ENCODE measurements around the gene EPG5.
A peak's percentile ranks its signal among the peaks of the same experiment; 100 is the strongest.

The EPG5 gene

GRCh38 chr18:45913276-45913675, 53.9 kb downstream of the EPG5 start:
- no peak for DNase-seq (ENCODE audit: low read depth)

DNA sequence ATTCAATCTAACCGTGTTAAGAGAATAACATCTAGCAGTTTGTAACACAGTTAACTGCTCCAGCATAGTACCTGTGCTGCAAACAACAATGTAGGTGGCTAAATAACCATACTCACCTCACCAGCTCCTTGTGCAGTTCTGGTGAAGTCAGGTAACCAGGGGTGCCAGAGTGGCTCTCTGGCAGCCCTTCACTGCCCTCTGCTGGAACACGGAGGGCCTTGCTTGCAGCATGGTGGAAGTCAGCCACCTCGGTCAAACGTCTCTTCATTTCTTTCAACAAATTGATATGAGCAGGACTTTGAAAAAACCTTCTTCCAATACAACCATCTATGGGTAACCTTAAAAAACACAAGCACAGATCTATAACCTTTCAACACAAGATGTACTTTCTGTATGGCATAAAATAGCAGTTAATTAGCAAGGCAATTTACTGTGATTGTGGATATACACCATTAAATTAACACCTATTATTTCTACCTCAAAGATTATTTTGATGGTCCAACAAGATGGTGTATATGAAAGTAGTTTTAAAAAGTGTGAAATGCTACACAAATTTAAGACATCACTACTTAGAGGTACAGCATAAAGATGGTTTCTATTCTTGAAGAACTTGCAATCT, 56.6 kb downstream of the EPG5 start:
- DNase-seq (ENCODE audit: low read depth), result no peak

GRCh38 chr18:45901654-45902210, 65.4 kb downstream of the EPG5 start:
- no peak for DNase-seq (ENCODE audit: low read depth)

DNA sequence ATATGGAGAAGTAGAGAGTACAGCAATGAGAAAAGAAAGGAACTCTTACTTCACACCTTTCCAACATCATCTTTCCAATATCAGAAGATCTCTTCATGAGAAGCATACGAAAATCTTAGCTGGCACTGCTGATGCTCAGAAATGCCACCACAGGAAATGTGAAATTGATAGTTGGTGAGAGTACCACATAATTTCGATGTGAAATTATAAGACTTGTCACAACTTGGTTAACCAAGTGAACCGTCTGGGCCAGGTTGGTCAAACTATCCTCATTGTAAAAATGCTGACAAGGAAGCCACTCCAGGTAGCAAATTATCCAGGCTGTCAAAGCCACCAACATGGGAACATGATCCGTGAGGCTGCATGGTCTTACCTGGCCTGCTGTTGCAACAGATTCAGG, 66.5 kb downstream of the EPG5 start:
- no peak for DNase-seq (ENCODE audit: low read depth)

DNA sequence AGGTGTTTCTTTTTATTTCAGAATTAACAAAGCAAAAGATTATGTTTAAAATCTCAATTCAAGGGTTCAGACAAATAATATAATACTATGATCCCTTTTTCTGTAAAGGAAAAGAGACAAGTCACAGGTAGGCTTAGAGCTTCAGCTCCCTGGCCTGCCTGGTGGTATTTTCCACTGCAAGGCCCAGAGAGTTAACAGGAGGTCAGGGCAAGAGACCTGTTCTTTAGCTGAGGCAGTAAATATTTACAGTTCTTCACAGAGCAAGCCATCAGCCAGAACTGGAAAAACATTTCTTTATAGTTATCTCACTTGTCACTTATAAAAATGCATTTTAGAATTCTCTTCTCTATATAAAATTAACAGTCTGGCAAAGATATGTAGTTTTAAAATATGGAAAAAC, 70.1 kb downstream of the EPG5 start:
- DNase-seq (ENCODE audit: low read depth), result no peak

DNA sequence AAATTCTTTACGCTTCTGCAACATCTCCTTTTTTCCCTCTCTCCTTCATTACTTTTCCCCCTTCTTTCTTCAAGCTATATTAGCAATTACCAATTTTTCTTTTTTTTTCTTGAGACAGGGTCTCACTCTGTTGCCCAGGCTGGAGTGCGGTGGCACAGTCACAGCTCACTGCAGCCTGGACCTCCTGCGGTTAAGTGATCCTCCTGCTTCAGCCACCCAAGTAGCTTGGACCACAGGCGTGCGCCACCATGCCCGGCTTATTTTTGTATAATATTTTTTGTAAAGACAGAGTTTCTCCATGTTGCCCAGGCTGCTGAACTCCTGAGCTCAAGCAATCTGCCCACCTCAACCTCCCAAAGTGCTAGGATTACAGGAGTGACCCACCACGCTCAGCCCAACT, 70.7 kb downstream of the EPG5 start:
- no peak for DNase-seq (ENCODE audit: low read depth)

- no peak for DNase-seq (ENCODE audit: low read depth)
Observed at GRCh38 chr18:45895339-45895738, 71.8 kb downstream of the EPG5 start.

GRCh38 chr18:45894818-45895217, 72.3 kb downstream of the EPG5 start:
- DNase-seq (ENCODE audit: low read depth), result no peak

DNA sequence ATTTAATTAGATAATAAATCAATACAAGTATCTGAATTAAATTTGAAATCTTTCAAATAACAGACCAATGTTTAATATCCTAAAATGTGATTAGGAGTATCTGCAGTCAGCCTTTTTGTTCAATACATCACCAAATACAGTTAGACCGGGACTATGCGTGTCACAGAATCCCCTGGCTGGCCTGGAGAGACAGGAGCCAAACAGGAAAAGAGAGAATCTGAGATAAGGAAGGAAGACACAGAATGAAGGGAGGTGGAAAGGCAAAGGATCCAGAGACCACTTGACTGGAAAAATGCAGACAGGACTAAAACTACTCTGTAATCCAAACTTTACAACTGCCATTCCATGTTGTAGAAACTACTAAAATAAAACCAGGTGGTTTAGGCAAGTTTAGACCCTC, 75.3 kb downstream of the EPG5 start:
- no peak for DNase-seq (ENCODE audit: low read depth)

GRCh38 chr18:45890606-45891005, 76.5 kb downstream of the EPG5 start:
- DNase-seq (ENCODE audit: low read depth), result no peak

DNA sequence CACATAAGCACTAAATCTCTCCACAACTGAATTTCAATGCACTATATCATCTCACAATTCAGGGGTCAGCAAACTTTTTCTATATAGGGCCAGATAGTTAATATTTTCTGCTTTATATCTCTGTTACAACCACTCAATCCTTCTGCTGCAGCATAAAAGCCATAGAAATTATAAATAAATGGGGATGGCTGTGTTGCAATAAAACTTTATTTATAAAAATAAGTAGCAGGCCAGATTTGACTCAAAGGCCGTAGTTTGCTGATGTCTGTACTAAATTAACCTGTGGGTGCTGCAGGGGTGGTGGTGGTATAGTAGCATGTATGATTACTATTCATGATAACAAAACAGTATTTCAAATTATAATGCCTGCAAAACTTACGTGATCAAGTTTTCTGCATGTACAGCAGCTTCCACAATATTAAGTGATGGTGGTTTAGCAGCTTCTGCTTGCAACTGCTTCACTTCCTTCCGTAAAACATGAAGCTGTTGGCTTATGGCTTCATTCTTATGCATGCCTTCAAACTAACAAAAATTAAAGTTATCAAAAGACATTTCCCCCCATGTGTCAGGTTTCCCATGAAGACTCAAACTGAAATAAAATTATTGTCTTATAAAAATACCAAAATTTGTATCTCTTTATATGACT, 77.6 kb downstream of the EPG5 start:
- DNase-seq (ENCODE audit: low read depth), result no peak

GRCh38 chr18:45887585-45887984, 79.5 kb downstream of the EPG5 start:
- no peak for DNase-seq (ENCODE audit: low read depth)

DNA sequence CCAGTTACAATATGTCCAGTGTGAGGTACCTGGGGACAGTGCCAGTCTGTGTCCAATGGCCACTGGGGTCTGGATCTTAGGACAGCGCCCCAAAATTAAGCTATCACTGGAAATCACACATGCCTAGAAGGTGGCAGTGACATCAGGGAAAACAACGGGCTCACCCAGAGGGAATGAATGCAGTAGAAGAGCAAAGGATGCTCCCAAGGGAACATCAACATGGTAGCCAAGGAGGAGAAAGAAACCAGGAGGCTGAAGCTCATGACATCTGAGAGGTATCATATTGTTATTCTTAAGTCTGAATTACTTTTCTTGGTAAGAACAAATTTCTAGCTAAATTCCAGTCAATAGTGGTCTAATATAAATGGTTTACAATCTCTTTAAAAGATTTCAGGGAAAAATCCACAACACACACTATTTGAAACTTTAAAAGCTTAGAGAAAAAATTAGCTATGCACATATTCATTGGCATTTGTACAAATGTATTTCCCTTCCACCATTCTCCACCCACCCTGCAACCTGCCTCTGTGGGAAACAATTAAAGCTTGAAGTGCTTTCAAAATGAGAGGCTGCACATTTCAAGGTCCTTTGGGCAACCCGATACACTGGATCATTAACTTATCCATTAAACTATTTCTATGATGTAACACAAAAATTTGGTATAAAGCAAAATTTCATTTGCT, 86.1 kb downstream of the EPG5 start:
- DNase-seq (ENCODE audit: low read depth), result no peak

- no peak for DNase-seq (ENCODE audit: low read depth)
Observed at GRCh38 chr18:45879681-45880655, 87.2 kb downstream of the EPG5 start.

DNA sequence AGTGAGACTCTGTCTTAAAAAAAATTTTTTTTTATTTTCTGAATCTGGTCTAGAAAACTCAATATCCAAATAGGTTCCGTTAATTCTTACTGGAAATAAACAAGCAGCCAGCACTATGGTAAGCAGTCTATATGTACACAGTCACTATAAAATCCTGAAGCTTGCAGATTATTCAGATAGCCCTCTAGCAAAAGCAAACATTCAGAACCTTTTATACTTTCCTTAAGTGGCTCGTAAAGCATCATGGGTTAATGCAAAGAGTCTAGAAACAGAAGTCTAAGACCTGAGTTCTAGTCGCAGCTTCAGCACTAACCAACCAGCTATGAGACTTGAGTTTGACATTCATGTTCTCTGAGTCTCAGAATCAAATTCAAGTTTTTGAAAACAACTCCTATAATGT, 89.7 kb downstream of the EPG5 start:
- DNase-seq (ENCODE audit: low read depth), result no peak

DNA sequence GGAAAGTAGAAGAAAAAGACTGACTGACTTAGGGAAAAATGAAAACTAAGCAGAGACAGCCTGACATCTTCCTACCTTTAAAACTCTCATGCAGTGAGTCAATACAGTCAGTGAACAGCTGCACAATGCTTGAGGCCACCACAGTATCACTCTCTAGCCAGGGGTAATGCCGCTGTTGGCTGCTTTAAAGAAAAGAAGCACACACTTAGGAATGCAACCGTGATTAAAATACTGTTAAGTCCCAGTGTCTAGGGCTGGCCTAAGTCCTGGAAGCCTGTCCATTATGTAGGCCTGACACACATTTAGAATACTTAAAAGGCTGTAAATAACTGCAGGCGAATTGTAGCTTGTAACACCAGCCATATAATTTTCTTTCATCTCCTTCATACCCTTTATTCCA, 91.0 kb downstream of the EPG5 start:
- DNase-seq (ENCODE audit: low read depth), result no peak

GRCh38 chr18:45874491-45875184, 92.5 kb downstream of the EPG5 start:
- no peak for DNase-seq (ENCODE audit: low read depth)

GRCh38 chr18:45871431-45872084, 95.6 kb downstream of the EPG5 start:
- peak; percentile 31 for DNase-seq (ENCODE audit: low read depth)

GRCh38 chr18:45870419-45870818, 96.7 kb downstream of the EPG5 start:
- no peak for DNase-seq (ENCODE audit: low read depth)

DNA sequence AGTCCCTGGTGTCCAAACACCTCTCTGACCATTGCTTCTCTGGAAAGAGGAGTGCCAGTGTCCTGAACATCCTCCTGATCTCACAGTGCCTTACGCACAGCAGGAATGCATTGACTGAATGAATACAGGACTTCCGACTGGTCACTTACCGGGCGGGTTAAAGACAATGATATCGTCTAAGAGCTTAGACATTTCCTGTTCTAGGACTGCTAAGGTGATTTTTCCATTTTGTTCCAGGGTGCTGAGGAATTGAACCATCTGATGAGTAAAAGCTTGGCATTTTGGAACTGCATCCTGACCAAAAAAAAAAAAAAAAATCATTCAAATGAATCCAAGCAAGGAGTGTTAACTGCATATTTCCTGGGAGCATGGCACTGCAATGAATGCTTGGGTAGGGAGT, 101.7 kb downstream of the EPG5 start:
- no peak for DNase-seq (ENCODE audit: low read depth)

- no peak for DNase-seq (ENCODE audit: low read depth)
Observed at GRCh38 chr18:45864081-45864480, 103.0 kb downstream of the EPG5 start.

All from HS-5 (cell line).